SK-N-SH (cell line): Measurements from ENCODE around the gene MINDY3. TPM values are rescaled to one million over a fixed set of nuclear protein-coding genes. Genes with fewer than 3 reads are reported as not detected.

Experiments used
- CTCF ChIA-PET: fragments of 300-600, 350-600 bp; formaldehyde crosslinking; extraction: SDS; loops from one replicate; lab custom pipeline; 2021; lab: Yijun Ruan, JAX
- POLR2A ChIA-PET: fragments of 350-600 bp; sonication (Branson Sonifier 250); formaldehyde crosslinking; extraction: SDS; loops from one replicate; lab custom pipeline; 2020; ENCODE audit warnings: antibody characterized with exemption, inconsistent platforms; lab: Yijun Ruan, JAX
- DNase-seq: peaks from one replicate; pipeline ENCODE4 v3.0.0; 2012
- H2AFZ ChIP-seq: fragments of 200-600 bp; sonication (generic); 2 replicates; pipeline ENCODE4 v1.8.1; 2016; ENCODE audit warnings: antibody characterized with exemption, mild to moderate bottlenecking, low read depth
- H3F3A ChIP-seq: fragments of 200-600 bp; sonication (generic); replicated peaks from 2 replicates; pipeline ENCODE3; 2016; ENCODE audit warnings: antibody characterized with exemption, mild to moderate bottlenecking; ENCODE audit not compliant: insufficient read depth
- H3K27ac ChIP-seq, 2 experiments: fragments of 200-500 bp in 1 of 2; fragments of 200-600 bp in 1 of 2; sonication (Bioruptor generic) in 1 of 2; sonication (generic), shearing (Covaris generic) in 1 of 2; 2 replicates each; pipeline versions ENCODE4 v1.5.1 to v1.6.1; 2014 to 2016; ENCODE audit warnings: low read depth in 2 of 2, inconsistent platforms in 1 of 2, low read length in 1 of 2, mild to moderate bottlenecking in 1 of 2, mixed read lengths in 1 of 2
- H3K27me3 ChIP-seq: fragments of 200-600 bp; sonication (generic), shearing (Covaris generic); 2 replicates; pipeline ENCODE4 v1.6.1; 2016; ENCODE audit warnings: mixed run types; ENCODE audit not compliant: insufficient read depth
- H3K36me3 ChIP-seq, 2 experiments: fragments of 200-500 bp in 1 of 2; fragments of 200-600 bp in 1 of 2; sonication (Bioruptor generic) in 1 of 2; sonication (generic) in 1 of 2; replicated peaks in 1 of 2; 2 replicates each; pipeline versions ENCODE3 to v1.5.1; 2014 to 2016; ENCODE audit warnings: low read length in 1 of 2, mild to moderate bottlenecking in 1 of 2; ENCODE audit not compliant: insufficient read depth in 2 of 2, control insufficient read depth in 1 of 2
- H3K4me1 ChIP-seq, 2 experiments: fragments of 200-500 bp in 1 of 2; fragments of 200-600 bp in 1 of 2; sonication (Bioruptor generic) in 1 of 2; sonication (generic), shearing (Covaris generic) in 1 of 2; 2 replicates each; pipeline versions ENCODE4 v1.5.1 to v1.6.1; 2014 to 2016; ENCODE audit warnings: low read depth in 1 of 2, low read length in 1 of 2, mixed run types in 1 of 2; ENCODE audit not compliant: insufficient read depth in 2 of 2, control insufficient read depth in 1 of 2
- H3K4me2 ChIP-seq: fragments of 200-600 bp; sonication (generic), shearing (Covaris generic); 2 replicates; pipeline ENCODE4 v1.6.1; 2017; ENCODE audit warnings: mixed run types
- H3K4me3 ChIP-seq, 2 experiments: fragments of 200-500 bp in 1 of 2; fragments of 200-600 bp in 1 of 2; sonication (Bioruptor generic) in 1 of 2; sonication (generic), shearing (Covaris generic) in 1 of 2; 2 replicates each; pipeline versions ENCODE4 v1.5.1 to v1.8.1; 2014 to 2016; ENCODE audit warnings: low read depth in 2 of 2, inconsistent platforms in 1 of 2, low read length in 1 of 2, mild to moderate bottlenecking in 1 of 2, mixed read lengths in 1 of 2, moderate library complexity in 1 of 2
- H3K79me2 ChIP-seq: fragments of 200-600 bp; sonication (generic); 2 replicates; pipeline ENCODE4 v1.8.1; 2017; ENCODE audit warnings: mild to moderate bottlenecking; ENCODE audit not compliant: insufficient read depth
- H3K9ac ChIP-seq: fragments of 200-600 bp; sonication (generic); 2 replicates; pipeline ENCODE4 v1.6.1; 2017; ENCODE audit warnings: mixed run types
- H3K9me2 ChIP-seq: fragments of 200-600 bp; sonication (generic); 2 replicates; pipeline ENCODE4 v1.6.1; 2017; ENCODE audit warnings: mixed run types
- H3K9me3 ChIP-seq: fragments of 200-600 bp; sonication (generic); 2 replicates; pipeline ENCODE4 v1.6.1; 2017; ENCODE audit warnings: mixed run types, mild to moderate bottlenecking, moderate library complexity
- H4K20me1 ChIP-seq: fragments of 200-600 bp; sonication (generic); 2 replicates; pipeline ENCODE4 v1.6.1; 2017; ENCODE audit warnings: mild to moderate bottlenecking, mixed run types; ENCODE audit not compliant: insufficient read depth
- CHD2 ChIP-seq: fragments of 150-350 bp; IDR thresholded peaks from 2 replicates; pipeline ENCODE4 v1.6.1; 2018; ENCODE audit warnings: low read length; ENCODE audit not compliant: partially characterized antibody
- FOSL2 ChIP-seq: IDR thresholded peaks from 2 replicates; pipeline ENCODE4 v1.4.0; 2012; ENCODE audit warnings: low read depth, mild to moderate bottlenecking, moderate library complexity, borderline replicate concordance
- FOXJ3 ChIP-seq: sonication (generic); formaldehyde crosslinking; IDR thresholded peaks from 2 replicates; pipeline ENCODE4 v1.5.1; 2020; ENCODE audit warnings: mild to moderate bottlenecking, missing genetic modification reagents
- FOXM1 ChIP-seq: IDR thresholded peaks from 2 replicates; pipeline ENCODE4 v1.4.0; 2012; ENCODE audit warnings: low read depth, mild to moderate bottlenecking
- MXI1 ChIP-seq: IDR thresholded peaks from 2 replicates; pipeline ENCODE4 v1.6.1; 2012; ENCODE audit warnings: mild to moderate bottlenecking, low read depth, low read length, improper control_type of control experiment
- NFIC ChIP-seq: IDR thresholded peaks from 2 replicates; pipeline ENCODE4 v1.4.0; 2012; ENCODE audit warnings: borderline replicate concordance
- NRF1 ChIP-seq: IDR thresholded peaks from 2 replicates; pipeline ENCODE4 v1.6.1; 2012; ENCODE audit warnings: low read depth, mild to moderate bottlenecking, low read length
- POLR2AphosphoS5 ChIP-seq: IDR thresholded peaks from 2 replicates; pipeline ENCODE4 v1.6.1; 2012; ENCODE audit warnings: low read depth, low read length
- RCOR1 ChIP-seq: fragments of 150-350 bp; IDR thresholded peaks from 2 replicates; pipeline ENCODE4 v1.6.1; 2017; ENCODE audit warnings: antibody characterized with exemption, low read length
- RFX5 ChIP-seq: IDR thresholded peaks from 2 replicates; pipeline ENCODE4 v1.6.1; 2012; ENCODE audit warnings: mild to moderate bottlenecking, improper control_type of control experiment, low read length
- RXRA ChIP-seq: IDR thresholded peaks from 2 replicates; pipeline ENCODE4 v1.4.0; 2012; ENCODE audit warnings: low read depth, mild to moderate bottlenecking, borderline replicate concordance
- TCF12 ChIP-seq: IDR thresholded peaks from 2 replicates; pipeline ENCODE4 v1.4.0; 2012
- TEAD4 ChIP-seq: IDR thresholded peaks from 2 replicates; pipeline ENCODE4 v1.4.0; 2012; ENCODE audit warnings: mild to moderate bottlenecking, borderline replicate concordance; ENCODE audit not compliant: insufficient read depth
- YY1 ChIP-seq: IDR thresholded peaks from 2 replicates; pipeline ENCODE4 v1.4.0; 2012; ENCODE audit warnings: low read depth, mild to moderate bottlenecking
- WGBS: methylation state at CpG from one replicate; pipeline ENCODE4 v1.1.6; 2017; ENCODE audit warnings: low lambda C conversion rate; 5-methylcytosine and 5-hydroxymethylcytosine counted together
- polyA plus RNA-seq, 3 experiments: library from polyadenylated mRNA; depleted of rRNA; stranded (reverse); fragments of >200 nt; gene quantifications; 2 replicates each; pipeline ENCODE4 v1.2.3, GENCODE V29; 2012
- TF ChIP-seq, protein P1 (sequence below): IDR thresholded peaks from 2 replicates; pipeline ENCODE4 v1.6.1; 2012; ENCODE audit warnings: mild to moderate bottlenecking, low read depth, low read length, moderate library complexity
- TF ChIP-seq, protein P2 (sequence below): IDR thresholded peaks from 2 replicates; pipeline ENCODE4; 2012
- TF ChIP-seq, protein P3 (sequence below): fragments of 150-350 bp; IDR thresholded peaks from 2 replicates; pipeline ENCODE4 v1.6.1; 2016; ENCODE audit warnings: mild to moderate bottlenecking, low read depth, low read length
- TF ChIP-seq, protein P4 (sequence below): IDR thresholded peaks from 2 replicates; pipeline ENCODE4 v1.4.0; 2012; ENCODE audit warnings: low read depth, borderline replicate concordance
- TF ChIP-seq, protein P5 (sequence below): IDR thresholded peaks from 2 replicates; pipeline ENCODE4 v1.4.0; 2012; ENCODE audit warnings: low read depth, borderline replicate concordance

The MINDY3 gene
- polyA plus RNA-seq, 1 of the 3 experiments (the other 2 are of a cell fraction), result 9.5 TPM

DNA sequence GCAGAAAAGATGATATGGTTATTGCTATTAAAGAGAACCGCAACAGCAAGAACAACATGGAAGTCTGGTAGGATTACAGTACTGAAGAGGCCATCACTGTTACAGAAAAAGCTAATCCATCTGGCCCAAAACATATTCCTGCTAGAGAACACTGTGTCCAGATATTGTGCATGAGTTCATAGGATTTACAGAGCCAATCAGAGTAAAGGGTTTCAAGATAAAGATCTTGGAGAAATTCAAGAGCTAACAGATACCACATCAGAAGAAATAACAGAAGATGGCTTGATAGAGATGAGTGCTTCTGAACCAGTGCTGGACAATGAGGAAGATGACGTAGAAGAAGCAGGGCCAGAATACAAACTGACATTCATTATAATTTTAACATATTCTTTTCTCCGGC is 58.7 kb downstream of the MINDY3 start:
- no peak for DNase-seq
- Histone ChIP-seq H3K9ac (no peak overlapping the region), H3K9me2 (no peaks in the 10 kb centered on the region), H3K79me2 (no peaks in the 10 kb centered on the region; the same call in 1 of the 2 replicates), H4K20me1 (no peaks in the 10 kb centered on the region), H3K27me3 (no peaks in the 10 kb centered on the region), H3K36me3 (peaks cover 28 to 33% of the 10 kb centered on the region in 2 experiments), H3K4me1 (no peaks in the 10 kb centered on the region; a peak in 2 of 4 replicates), H3K9me3 (no peaks in the 10 kb centered on the region), H3K4me2 (no peak overlapping the region), H3F3A (no peaks in the 10 kb centered on the region), H2AFZ (no peak overlapping the region), H3K27ac (no peak overlapping the region), H3K4me3 (no peak overlapping the region)
- 96% methylated on average over 3 of the region's 3 CpGs for WGBS
- ChIA-PET CTCF (no interaction called here), POLR2A (no interaction called here)
- no peak for TF ChIP-seq TEAD4
- no peak for TF ChIP-seq NFIC
- TF ChIP-seq, protein P1, sequence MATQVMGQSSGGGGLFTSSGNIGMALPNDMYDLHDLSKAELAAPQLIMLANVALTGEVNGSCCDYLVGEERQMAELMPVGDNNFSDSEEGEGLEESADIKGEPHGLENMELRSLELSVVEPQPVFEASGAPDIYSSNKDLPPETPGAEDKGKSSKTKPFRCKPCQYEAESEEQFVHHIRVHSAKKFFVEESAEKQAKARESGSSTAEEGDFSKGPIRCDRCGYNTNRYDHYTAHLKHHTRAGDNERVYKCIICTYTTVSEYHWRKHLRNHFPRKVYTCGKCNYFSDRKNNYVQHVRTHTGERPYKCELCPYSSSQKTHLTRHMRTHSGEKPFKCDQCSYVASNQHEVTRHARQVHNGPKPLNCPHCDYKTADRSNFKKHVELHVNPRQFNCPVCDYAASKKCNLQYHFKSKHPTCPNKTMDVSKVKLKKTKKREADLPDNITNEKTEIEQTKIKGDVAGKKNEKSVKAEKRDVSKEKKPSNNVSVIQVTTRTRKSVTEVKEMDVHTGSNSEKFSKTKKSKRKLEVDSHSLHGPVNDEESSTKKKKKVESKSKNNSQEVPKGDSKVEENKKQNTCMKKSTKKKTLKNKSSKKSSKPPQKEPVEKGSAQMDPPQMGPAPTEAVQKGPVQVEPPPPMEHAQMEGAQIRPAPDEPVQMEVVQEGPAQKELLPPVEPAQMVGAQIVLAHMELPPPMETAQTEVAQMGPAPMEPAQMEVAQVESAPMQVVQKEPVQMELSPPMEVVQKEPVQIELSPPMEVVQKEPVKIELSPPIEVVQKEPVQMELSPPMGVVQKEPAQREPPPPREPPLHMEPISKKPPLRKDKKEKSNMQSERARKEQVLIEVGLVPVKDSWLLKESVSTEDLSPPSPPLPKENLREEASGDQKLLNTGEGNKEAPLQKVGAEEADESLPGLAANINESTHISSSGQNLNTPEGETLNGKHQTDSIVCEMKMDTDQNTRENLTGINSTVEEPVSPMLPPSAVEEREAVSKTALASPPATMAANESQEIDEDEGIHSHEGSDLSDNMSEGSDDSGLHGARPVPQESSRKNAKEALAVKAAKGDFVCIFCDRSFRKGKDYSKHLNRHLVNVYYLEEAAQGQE, result no peak
- no peak for TF ChIP-seq POLR2AphosphoS5
- no peak for TF ChIP-seq RCOR1
- TF ChIP-seq FOXJ3 (CRISPR knock-in tag), result no peak
- TF ChIP-seq, protein P2, sequence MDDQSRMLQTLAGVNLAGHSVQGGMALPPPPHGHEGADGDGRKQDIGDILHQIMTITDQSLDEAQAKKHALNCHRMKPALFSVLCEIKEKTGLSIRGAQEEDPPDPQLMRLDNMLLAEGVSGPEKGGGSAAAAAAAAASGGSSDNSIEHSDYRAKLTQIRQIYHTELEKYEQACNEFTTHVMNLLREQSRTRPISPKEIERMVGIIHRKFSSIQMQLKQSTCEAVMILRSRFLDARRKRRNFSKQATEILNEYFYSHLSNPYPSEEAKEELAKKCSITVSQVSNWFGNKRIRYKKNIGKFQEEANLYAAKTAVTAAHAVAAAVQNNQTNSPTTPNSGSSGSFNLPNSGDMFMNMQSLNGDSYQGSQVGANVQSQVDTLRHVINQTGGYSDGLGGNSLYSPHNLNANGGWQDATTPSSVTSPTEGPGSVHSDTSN, result no peak
- TF ChIP-seq, protein P3, sequence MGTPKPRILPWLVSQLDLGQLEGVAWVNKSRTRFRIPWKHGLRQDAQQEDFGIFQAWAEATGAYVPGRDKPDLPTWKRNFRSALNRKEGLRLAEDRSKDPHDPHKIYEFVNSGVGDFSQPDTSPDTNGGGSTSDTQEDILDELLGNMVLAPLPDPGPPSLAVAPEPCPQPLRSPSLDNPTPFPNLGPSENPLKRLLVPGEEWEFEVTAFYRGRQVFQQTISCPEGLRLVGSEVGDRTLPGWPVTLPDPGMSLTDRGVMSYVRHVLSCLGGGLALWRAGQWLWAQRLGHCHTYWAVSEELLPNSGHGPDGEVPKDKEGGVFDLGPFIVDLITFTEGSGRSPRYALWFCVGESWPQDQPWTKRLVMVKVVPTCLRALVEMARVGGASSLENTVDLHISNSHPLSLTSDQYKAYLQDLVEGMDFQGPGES, result no peak
- TF ChIP-seq, protein P4, sequence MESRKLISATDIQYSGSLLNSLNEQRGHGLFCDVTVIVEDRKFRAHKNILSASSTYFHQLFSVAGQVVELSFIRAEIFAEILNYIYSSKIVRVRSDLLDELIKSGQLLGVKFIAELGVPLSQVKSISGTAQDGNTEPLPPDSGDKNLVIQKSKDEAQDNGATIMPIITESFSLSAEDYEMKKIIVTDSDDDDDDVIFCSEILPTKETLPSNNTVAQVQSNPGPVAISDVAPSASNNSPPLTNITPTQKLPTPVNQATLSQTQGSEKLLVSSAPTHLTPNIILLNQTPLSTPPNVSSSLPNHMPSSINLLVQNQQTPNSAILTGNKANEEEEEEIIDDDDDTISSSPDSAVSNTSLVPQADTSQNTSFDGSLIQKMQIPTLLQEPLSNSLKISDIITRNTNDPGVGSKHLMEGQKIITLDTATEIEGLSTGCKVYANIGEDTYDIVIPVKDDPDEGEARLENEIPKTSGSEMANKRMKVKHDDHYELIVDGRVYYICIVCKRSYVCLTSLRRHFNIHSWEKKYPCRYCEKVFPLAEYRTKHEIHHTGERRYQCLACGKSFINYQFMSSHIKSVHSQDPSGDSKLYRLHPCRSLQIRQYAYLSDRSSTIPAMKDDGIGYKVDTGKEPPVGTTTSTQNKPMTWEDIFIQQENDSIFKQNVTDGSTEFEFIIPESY, result no peak
- TF ChIP-seq CHD2, result no peak
- TF ChIP-seq, protein P5, sequence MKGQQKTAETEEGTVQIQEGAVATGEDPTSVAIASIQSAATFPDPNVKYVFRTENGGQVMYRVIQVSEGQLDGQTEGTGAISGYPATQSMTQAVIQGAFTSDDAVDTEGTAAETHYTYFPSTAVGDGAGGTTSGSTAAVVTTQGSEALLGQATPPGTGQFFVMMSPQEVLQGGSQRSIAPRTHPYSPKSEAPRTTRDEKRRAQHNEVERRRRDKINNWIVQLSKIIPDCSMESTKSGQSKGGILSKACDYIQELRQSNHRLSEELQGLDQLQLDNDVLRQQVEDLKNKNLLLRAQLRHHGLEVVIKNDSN, result no peak
- no peak for TF ChIP-seq NRF1
- TF ChIP-seq TCF12, result no peak
- no peak for TF ChIP-seq RFX5
- TF ChIP-seq MXI1, result no peak
- TF ChIP-seq FOXM1, result no peak
- no peak for TF ChIP-seq YY1
- no peak for TF ChIP-seq RXRA
- TF ChIP-seq FOSL2, result no peak
